ENCODE data around the gene SH3GL3.

The SH3GL3 gene

DNA sequence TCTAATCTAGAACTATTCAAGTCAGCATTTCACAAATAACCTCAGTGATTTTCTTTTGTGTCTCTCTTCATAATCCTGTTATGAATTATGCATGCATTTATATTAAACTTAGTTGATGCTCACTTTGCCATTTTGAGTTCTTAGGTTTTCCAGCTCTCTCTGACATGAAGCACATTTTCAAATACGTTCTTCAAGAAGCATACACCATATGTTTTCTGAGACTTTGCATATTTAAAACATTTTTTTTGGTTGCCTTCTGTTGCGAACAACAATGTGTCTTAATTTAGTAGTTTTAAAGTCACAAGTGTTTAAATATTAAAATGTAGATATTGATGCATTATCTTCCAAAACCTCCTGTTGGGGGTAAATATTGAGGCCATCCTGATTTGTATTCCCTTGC, 37.5 kb downstream of the SH3GL3 start:
- H3K27ac ChIP-seq (ENCODE audit: poor library complexity, severe bottlenecking): no peak overlapping the region
- TF ChIP-seq, protein P1, sequence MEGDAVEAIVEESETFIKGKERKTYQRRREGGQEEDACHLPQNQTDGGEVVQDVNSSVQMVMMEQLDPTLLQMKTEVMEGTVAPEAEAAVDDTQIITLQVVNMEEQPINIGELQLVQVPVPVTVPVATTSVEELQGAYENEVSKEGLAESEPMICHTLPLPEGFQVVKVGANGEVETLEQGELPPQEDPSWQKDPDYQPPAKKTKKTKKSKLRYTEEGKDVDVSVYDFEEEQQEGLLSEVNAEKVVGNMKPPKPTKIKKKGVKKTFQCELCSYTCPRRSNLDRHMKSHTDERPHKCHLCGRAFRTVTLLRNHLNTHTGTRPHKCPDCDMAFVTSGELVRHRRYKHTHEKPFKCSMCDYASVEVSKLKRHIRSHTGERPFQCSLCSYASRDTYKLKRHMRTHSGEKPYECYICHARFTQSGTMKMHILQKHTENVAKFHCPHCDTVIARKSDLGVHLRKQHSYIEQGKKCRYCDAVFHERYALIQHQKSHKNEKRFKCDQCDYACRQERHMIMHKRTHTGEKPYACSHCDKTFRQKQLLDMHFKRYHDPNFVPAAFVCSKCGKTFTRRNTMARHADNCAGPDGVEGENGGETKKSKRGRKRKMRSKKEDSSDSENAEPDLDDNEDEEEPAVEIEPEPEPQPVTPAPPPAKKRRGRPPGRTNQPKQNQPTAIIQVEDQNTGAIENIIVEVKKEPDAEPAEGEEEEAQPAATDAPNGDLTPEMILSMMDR (IDR thresholded peaks at IDR 0.05; ENCODE audit: poor library complexity, severe bottlenecking): no peak
- ATAC-seq (ENCODE audit: low read depth): no peak
- no peaks in the 10 kb centered on the region for H3K36me3 ChIP-seq (ENCODE audit: low read depth)
- no peaks in the 10 kb centered on the region for H3K9me3 ChIP-seq (ENCODE audit: severe bottlenecking)
- H3K27me3 ChIP-seq (ENCODE audit: insufficient read depth, poor library complexity, severe bottlenecking): peaks cover 4% of the 10 kb centered on the region
- H3K4me3 ChIP-seq (ENCODE audit: severe bottlenecking): no peak overlapping the region
- no peaks in the 10 kb centered on the region for H3K4me1 ChIP-seq (ENCODE audit: insufficient read depth, poor library complexity, severe bottlenecking)
- no peak for DNase-seq (ENCODE audit: low spot score)

GRCh38 chr15:83486363-83486762, 39.2 kb downstream of the SH3GL3 start:
- Histone ChIP-seq H3K4me3 (ENCODE audit: severe bottlenecking) (no peak overlapping the region), H3K36me3 (ENCODE audit: low read depth) (no peaks in the 10 kb centered on the region), H3K4me1 (ENCODE audit: insufficient read depth, poor library complexity, severe bottlenecking) (no peaks in the 10 kb centered on the region), H3K27me3 (ENCODE audit: insufficient read depth, poor library complexity, severe bottlenecking) (peaks cover 4% of the 10 kb centered on the region), H3K9me3 (ENCODE audit: severe bottlenecking) (no peaks in the 10 kb centered on the region), H3K27ac (ENCODE audit: poor library complexity, severe bottlenecking) (no peak overlapping the region)
- DNase-seq (ENCODE audit: low spot score) (no peak), ATAC-seq (ENCODE audit: low read depth) (no peak)
- TF ChIP-seq, protein P1 (IDR thresholded peaks at IDR 0.05; ENCODE audit: poor library complexity, severe bottlenecking): no peak

- DNase-seq (ENCODE audit: low spot score): no peak
- no peaks in the 10 kb centered on the region for H3K4me1 ChIP-seq (ENCODE audit: insufficient read depth, poor library complexity, severe bottlenecking)
- TF ChIP-seq, protein P1 (IDR thresholded peaks at IDR 0.05; ENCODE audit: poor library complexity, severe bottlenecking): no peak
- H3K27ac ChIP-seq (ENCODE audit: poor library complexity, severe bottlenecking): no peak overlapping the region
- no peak overlapping the region for H3K4me3 ChIP-seq (ENCODE audit: severe bottlenecking)
- no peaks in the 10 kb centered on the region for H3K9me3 ChIP-seq (ENCODE audit: severe bottlenecking)
- H3K27me3 ChIP-seq (ENCODE audit: insufficient read depth, poor library complexity, severe bottlenecking): peaks cover 4% of the 10 kb centered on the region
- no peak for ATAC-seq (ENCODE audit: low read depth)
- no peaks in the 10 kb centered on the region for H3K36me3 ChIP-seq (ENCODE audit: low read depth)
Observed at GRCh38 chr15:83487519-83487918, 40.4 kb downstream of the SH3GL3 start.

DNA sequence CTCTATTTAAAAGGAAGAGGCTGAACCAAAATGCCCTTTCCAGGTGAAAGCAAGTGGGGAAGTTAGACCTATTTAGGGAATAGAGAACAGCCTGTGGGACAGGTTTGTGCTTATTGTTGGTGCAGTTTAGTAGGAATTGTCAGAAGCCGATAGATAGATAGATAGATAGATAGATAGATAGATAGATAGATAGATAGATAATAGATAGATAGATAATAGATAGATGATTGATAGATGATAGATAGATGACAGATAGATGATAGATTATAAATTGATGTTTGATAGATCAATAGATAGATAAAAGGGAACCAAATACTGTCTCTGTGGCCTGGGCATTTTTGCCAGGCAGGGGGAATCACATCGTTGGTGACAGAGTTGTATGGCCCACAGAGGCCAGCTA, 42.5 kb downstream of the SH3GL3 start:
- Histone ChIP-seq H3K4me3 (ENCODE audit: severe bottlenecking) (no peak overlapping the region), H3K27me3 (ENCODE audit: insufficient read depth, poor library complexity, severe bottlenecking) (peaks cover 4% of the 10 kb centered on the region), H3K36me3 (ENCODE audit: low read depth) (no peaks in the 10 kb centered on the region), H3K27ac (ENCODE audit: poor library complexity, severe bottlenecking) (no peak overlapping the region), H3K9me3 (ENCODE audit: severe bottlenecking) (no peaks in the 10 kb centered on the region), H3K4me1 (ENCODE audit: insufficient read depth, poor library complexity, severe bottlenecking) (no peaks in the 10 kb centered on the region)
- TF ChIP-seq, protein P1 (IDR thresholded peaks at IDR 0.05; ENCODE audit: poor library complexity, severe bottlenecking): no peak
- DNase-seq (ENCODE audit: low spot score) (no peak), ATAC-seq (ENCODE audit: low read depth) (no peak)

DNA sequence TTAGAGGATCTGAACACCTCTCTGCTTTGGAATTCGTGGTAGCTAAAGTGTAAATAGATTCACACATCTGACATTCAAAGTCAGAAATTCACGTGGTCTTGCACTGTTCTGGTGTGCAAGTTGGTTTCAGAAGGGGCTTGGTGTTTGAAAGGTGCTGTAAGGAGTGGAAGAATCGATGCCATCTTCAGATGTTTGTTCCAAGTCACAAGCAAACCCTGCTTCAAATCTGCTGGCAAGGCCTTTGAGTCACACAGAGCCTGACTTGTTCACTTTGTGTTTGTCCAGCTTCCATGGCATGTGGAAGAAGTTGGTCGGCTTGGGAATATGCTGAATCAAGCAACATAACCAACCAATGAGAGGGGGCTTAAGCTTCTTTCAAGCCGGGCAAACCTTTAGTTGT, 44.3 kb downstream of the SH3GL3 start:
- H3K4me3 ChIP-seq (ENCODE audit: severe bottlenecking): no peak overlapping the region
- H3K9me3 ChIP-seq (ENCODE audit: severe bottlenecking): no peaks in the 10 kb centered on the region
- no peaks in the 10 kb centered on the region for H3K36me3 ChIP-seq (ENCODE audit: low read depth)
- no peaks in the 10 kb centered on the region for H3K4me1 ChIP-seq (ENCODE audit: insufficient read depth, poor library complexity, severe bottlenecking)
- ATAC-seq (ENCODE audit: low read depth) (no peak), DNase-seq (ENCODE audit: low spot score) (no peak)
- no peak overlapping the region for H3K27ac ChIP-seq (ENCODE audit: poor library complexity, severe bottlenecking)
- H3K27me3 ChIP-seq (ENCODE audit: insufficient read depth, poor library complexity, severe bottlenecking): no peaks in the 10 kb centered on the region
- TF ChIP-seq, protein P1 (IDR thresholded peaks at IDR 0.05; ENCODE audit: poor library complexity, severe bottlenecking): no peak
